ENCODE data around the gene ISOC1. TPM values are rescaled to one million over a fixed set of nuclear protein-coding genes. Genes with fewer than 3 reads are reported as not detected.

The ISOC1 gene
- total and polyA plus RNA-seq, 2 of the 13 experiments (the other 11 are each of a cell fraction or from before 2014, with no cell fraction given): 25.7 to 51.3 TPM

DNA sequence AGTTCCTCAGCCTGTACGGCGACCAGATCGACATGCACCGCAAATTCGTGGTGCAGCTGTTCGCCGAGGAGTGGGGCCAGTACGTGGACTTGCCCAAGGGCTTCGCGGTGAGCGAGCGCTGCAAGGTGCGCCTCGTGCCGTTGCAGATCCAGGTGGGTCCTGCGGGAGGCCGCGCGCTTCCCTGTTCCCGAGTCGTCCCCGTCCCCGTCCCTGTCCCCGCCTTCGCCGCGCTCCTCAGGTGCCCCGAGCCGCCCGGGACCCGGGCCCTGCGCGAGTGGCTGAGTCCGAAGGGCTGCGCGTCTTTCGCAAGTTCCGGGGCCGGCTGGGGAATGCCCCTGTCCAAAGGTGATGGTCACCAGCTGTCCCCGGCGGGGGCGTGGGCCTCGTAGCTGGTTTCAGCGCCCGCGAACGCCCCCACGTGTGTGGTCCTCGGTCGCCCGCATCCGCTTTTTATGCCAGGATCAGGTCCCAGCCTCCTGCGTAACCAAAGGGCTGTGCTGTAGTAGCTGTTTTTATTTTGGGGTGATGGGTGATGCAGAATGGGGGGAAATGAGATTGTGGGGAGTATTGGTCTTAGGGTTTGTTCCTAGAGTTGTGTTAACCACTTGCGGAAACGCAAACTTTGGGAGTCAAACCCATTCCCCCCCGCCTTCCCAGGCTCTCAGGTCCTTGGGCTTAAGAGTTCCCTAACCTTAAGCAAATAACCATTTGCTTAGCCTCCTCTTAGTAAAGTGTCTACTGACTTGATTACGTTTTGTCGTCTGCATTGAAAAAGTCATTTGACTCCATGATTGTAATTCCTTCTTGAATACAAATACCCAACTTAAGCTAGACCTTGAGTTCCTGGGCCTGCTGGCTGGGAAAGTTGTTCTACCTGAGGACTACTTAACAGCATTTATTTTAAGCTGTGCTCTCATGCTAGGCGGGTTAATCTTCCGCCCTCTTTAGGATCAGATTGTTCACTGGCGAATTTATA lies 663 bp downstream of the ISOC1 start (continued):
- TF ChIP-seq, protein P1, sequence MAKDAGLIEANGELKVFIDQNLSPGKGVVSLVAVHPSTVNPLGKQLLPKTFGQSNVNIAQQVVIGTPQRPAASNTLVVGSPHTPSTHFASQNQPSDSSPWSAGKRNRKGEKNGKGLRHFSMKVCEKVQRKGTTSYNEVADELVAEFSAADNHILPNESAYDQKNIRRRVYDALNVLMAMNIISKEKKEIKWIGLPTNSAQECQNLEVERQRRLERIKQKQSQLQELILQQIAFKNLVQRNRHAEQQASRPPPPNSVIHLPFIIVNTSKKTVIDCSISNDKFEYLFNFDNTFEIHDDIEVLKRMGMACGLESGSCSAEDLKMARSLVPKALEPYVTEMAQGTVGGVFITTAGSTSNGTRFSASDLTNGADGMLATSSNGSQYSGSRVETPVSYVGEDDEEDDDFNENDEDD (CRISPR knock-in tag; IDR thresholded peaks at IDR 0.05; ENCODE audit: borderline replicate concordance): peak; percentile 59; the same call in 1 of the 2 replicates
- TF ChIP-seq NFE2L1 (CRISPR knock-in tag; IDR thresholded peaks at IDR 0.05; ENCODE audit: borderline replicate concordance) (no peak), ZNF737 (CRISPR knock-in tag; IDR thresholded peaks at IDR 0.05; ENCODE audit: borderline replicate concordance) (no peak), SMARCE1 (IDR thresholded peaks at IDR 0.05; ENCODE audit: borderline replicate concordance) (no peak), ZFP41 (CRISPR knock-in tag; IDR thresholded peaks at IDR 0.05; ENCODE audit: borderline replicate concordance) (no peak), ZNF660 (CRISPR knock-in tag; IDR thresholded peaks at IDR 0.05; ENCODE audit: borderline replicate concordance, low read depth) (no peak), ZNF3 (CRISPR knock-in tag; IDR thresholded peaks at IDR 0.05) (no peak; the same call in 1 of the 2 replicates), ZNF678 (CRISPR knock-in tag; IDR thresholded peaks at IDR 0.05) (0 out of 2 replicates have a peak, but pooled peaks have one; percentile 31), MXD4 (CRISPR knock-in tag; IDR thresholded peaks at IDR 0.05) (peak; percentile 92), NR1H2 (CRISPR knock-in tag; IDR thresholded peaks at IDR 0.05; ENCODE audit: borderline replicate concordance, low read depth) (peak; percentile 76), RXRA (CRISPR knock-in tag; IDR thresholded peaks at IDR 0.05) (peak; percentile 92)
- TF ChIP-seq, protein P2, sequence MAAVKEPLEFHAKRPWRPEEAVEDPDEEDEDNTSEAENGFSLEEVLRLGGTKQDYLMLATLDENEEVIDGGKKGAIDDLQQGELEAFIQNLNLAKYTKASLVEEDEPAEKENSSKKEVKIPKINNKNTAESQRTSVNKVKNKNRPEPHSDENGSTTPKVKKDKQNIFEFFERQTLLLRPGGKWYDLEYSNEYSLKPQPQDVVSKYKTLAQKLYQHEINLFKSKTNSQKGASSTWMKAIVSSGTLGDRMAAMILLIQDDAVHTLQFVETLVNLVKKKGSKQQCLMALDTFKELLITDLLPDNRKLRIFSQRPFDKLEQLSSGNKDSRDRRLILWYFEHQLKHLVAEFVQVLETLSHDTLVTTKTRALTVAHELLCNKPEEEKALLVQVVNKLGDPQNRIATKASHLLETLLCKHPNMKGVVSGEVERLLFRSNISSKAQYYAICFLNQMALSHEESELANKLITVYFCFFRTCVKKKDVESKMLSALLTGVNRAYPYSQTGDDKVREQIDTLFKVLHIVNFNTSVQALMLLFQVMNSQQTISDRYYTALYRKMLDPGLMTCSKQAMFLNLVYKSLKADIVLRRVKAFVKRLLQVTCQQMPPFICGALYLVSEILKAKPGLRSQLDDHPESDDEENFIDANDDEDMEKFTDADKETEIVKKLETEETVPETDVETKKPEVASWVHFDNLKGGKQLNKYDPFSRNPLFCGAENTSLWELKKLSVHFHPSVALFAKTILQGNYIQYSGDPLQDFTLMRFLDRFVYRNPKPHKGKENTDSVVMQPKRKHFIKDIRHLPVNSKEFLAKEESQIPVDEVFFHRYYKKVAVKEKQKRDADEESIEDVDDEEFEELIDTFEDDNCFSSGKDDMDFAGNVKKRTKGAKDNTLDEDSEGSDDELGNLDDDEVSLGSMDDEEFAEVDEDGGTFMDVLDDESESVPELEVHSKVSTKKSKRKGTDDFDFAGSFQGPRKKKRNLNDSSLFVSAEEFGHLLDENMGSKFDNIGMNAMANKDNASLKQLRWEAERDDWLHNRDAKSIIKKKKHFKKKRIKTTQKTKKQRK (IDR thresholded peaks at IDR 0.05; ENCODE audit: low read length): no peak
- TF ChIP-seq, protein P3, sequence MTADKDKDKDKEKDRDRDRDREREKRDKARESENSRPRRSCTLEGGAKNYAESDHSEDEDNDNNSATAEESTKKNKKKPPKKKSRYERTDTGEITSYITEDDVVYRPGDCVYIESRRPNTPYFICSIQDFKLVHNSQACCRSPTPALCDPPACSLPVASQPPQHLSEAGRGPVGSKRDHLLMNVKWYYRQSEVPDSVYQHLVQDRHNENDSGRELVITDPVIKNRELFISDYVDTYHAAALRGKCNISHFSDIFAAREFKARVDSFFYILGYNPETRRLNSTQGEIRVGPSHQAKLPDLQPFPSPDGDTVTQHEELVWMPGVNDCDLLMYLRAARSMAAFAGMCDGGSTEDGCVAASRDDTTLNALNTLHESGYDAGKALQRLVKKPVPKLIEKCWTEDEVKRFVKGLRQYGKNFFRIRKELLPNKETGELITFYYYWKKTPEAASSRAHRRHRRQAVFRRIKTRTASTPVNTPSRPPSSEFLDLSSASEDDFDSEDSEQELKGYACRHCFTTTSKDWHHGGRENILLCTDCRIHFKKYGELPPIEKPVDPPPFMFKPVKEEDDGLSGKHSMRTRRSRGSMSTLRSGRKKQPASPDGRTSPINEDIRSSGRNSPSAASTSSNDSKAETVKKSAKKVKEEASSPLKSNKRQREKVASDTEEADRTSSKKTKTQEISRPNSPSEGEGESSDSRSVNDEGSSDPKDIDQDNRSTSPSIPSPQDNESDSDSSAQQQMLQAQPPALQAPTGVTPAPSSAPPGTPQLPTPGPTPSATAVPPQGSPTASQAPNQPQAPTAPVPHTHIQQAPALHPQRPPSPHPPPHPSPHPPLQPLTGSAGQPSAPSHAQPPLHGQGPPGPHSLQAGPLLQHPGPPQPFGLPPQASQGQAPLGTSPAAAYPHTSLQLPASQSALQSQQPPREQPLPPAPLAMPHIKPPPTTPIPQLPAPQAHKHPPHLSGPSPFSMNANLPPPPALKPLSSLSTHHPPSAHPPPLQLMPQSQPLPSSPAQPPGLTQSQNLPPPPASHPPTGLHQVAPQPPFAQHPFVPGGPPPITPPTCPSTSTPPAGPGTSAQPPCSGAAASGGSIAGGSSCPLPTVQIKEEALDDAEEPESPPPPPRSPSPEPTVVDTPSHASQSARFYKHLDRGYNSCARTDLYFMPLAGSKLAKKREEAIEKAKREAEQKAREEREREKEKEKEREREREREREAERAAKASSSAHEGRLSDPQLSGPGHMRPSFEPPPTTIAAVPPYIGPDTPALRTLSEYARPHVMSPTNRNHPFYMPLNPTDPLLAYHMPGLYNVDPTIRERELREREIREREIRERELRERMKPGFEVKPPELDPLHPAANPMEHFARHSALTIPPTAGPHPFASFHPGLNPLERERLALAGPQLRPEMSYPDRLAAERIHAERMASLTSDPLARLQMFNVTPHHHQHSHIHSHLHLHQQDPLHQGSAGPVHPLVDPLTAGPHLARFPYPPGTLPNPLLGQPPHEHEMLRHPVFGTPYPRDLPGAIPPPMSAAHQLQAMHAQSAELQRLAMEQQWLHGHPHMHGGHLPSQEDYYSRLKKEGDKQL (CRISPR knock-in tag; IDR thresholded peaks at IDR 0.05; ENCODE audit: low read depth): no peak
- TF ChIP-seq, protein P4, sequence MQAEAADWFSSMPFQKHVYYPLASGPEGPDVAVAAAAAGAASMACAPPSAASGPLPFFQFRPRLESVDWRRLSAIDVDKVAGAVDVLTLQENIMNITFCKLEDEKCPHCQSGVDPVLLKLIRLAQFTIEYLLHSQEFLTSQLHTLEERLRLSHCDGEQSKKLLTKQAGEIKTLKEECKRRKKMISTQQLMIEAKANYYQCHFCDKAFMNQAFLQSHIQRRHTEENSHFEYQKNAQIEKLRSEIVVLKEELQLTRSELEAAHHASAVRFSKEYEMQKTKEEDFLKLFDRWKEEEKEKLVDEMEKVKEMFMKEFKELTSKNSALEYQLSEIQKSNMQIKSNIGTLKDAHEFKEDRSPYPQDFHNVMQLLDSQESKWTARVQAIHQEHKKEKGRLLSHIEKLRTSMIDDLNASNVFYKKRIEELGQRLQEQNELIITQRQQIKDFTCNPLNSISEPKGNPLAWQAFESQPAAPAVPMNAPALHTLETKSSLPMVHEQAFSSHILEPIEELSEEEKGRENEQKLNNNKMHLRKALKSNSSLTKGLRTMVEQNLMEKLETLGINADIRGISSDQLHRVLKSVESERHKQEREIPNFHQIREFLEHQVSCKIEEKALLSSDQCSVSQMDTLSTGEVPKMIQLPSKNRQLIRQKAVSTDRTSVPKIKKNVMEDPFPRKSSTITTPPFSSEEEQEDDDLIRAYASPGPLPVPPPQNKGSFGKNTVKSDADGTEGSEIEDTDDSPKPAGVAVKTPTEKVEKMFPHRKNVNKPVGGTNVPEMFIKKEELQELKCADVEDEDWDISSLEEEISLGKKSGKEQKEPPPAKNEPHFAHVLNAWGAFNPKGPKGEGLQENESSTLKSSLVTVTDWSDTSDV (CRISPR knock-in tag; IDR thresholded peaks at IDR 0.05): peak; percentile 97
